ENCODE measurements around the gene BMP5.

Gene BMP5

DNA sequence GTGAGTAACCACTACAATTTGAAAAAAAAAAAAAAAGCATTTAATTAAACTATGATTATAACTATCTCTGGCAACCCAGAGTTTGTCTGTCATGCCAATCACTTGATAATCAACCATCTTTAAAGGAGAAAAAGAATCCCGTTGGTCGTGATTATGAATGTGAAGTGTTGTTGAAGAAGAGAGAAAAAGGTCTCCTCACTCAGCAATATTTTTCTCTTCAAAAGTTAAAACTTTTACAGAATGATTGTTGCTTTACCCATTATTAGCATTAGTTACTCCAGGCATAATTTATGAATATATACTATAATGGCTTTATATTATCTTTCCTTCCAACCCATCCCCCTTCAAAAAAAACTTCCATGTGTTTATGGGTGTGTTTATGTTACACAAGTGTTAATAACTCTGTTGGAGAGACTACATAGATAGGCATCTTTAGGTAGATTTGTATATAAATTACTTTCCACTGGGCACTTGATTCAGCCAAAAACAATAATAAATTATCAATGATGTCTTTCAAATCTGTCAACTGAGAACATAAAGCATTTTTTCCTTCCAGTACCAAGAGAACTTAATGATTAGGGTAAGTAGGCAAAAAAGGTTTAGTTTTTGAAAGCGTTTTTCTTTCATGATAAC, 5.1 kb downstream of the BMP5 start:
- H3K4me3 ChIP-seq (replicated peaks; ENCODE audit: insufficient read depth, low read length) = no peak overlapping the region
- TF ChIP-seq POLR2AphosphoS5 (IDR thresholded peaks at IDR 0.05; ENCODE audit: low read depth) (no peak), GABPA (IDR thresholded peaks at IDR 0.05; ENCODE audit: low read depth) (no peak), SPI1 (IDR thresholded peaks at IDR 0.05; ENCODE audit: borderline replicate concordance, low read depth) (no peak)
- TF ChIP-seq, protein P1, sequence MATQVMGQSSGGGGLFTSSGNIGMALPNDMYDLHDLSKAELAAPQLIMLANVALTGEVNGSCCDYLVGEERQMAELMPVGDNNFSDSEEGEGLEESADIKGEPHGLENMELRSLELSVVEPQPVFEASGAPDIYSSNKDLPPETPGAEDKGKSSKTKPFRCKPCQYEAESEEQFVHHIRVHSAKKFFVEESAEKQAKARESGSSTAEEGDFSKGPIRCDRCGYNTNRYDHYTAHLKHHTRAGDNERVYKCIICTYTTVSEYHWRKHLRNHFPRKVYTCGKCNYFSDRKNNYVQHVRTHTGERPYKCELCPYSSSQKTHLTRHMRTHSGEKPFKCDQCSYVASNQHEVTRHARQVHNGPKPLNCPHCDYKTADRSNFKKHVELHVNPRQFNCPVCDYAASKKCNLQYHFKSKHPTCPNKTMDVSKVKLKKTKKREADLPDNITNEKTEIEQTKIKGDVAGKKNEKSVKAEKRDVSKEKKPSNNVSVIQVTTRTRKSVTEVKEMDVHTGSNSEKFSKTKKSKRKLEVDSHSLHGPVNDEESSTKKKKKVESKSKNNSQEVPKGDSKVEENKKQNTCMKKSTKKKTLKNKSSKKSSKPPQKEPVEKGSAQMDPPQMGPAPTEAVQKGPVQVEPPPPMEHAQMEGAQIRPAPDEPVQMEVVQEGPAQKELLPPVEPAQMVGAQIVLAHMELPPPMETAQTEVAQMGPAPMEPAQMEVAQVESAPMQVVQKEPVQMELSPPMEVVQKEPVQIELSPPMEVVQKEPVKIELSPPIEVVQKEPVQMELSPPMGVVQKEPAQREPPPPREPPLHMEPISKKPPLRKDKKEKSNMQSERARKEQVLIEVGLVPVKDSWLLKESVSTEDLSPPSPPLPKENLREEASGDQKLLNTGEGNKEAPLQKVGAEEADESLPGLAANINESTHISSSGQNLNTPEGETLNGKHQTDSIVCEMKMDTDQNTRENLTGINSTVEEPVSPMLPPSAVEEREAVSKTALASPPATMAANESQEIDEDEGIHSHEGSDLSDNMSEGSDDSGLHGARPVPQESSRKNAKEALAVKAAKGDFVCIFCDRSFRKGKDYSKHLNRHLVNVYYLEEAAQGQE (IDR thresholded peaks at IDR 0.05; ENCODE audit: insufficient replicate concordance, low read depth) = no peak
- TF ChIP-seq, protein P2, sequence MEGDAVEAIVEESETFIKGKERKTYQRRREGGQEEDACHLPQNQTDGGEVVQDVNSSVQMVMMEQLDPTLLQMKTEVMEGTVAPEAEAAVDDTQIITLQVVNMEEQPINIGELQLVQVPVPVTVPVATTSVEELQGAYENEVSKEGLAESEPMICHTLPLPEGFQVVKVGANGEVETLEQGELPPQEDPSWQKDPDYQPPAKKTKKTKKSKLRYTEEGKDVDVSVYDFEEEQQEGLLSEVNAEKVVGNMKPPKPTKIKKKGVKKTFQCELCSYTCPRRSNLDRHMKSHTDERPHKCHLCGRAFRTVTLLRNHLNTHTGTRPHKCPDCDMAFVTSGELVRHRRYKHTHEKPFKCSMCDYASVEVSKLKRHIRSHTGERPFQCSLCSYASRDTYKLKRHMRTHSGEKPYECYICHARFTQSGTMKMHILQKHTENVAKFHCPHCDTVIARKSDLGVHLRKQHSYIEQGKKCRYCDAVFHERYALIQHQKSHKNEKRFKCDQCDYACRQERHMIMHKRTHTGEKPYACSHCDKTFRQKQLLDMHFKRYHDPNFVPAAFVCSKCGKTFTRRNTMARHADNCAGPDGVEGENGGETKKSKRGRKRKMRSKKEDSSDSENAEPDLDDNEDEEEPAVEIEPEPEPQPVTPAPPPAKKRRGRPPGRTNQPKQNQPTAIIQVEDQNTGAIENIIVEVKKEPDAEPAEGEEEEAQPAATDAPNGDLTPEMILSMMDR (IDR thresholded peaks at IDR 0.05; ENCODE audit: insufficient read depth, low read length) = no peak
- no peak overlapping the region for H3K27ac ChIP-seq (replicated peaks)
- H3K27me3 ChIP-seq (ENCODE audit: insufficient read depth, poor library complexity, severe bottlenecking) = no peaks in the 10 kb centered on the region
- DNase-seq (ENCODE audit: low read depth in 1 of 2, low spot score in 1 of 2) = no peak

GRCh38 chr6:55869674-55870073, 5.7 kb downstream of the BMP5 start:
- TF ChIP-seq POLR2AphosphoS5 (IDR thresholded peaks at IDR 0.05; ENCODE audit: low read depth) (no peak), GABPA (IDR thresholded peaks at IDR 0.05; ENCODE audit: low read depth) (no peak), SPI1 (IDR thresholded peaks at IDR 0.05; ENCODE audit: borderline replicate concordance, low read depth) (no peak)
- TF ChIP-seq, protein P2 (IDR thresholded peaks at IDR 0.05; ENCODE audit: insufficient read depth, low read length) = no peak
- TF ChIP-seq, protein P1 (IDR thresholded peaks at IDR 0.05; ENCODE audit: insufficient replicate concordance, low read depth) = no peak
- Histone ChIP-seq H3K27me3 (ENCODE audit: insufficient read depth, poor library complexity, severe bottlenecking) (no peaks in the 10 kb centered on the region), H3K4me3 (replicated peaks; ENCODE audit: insufficient read depth, low read length) (no peak overlapping the region), H3K27ac (replicated peaks) (no peak overlapping the region)
- DNase-seq (ENCODE audit: low read depth in 1 of 2, low spot score in 1 of 2) = no peak

DNA sequence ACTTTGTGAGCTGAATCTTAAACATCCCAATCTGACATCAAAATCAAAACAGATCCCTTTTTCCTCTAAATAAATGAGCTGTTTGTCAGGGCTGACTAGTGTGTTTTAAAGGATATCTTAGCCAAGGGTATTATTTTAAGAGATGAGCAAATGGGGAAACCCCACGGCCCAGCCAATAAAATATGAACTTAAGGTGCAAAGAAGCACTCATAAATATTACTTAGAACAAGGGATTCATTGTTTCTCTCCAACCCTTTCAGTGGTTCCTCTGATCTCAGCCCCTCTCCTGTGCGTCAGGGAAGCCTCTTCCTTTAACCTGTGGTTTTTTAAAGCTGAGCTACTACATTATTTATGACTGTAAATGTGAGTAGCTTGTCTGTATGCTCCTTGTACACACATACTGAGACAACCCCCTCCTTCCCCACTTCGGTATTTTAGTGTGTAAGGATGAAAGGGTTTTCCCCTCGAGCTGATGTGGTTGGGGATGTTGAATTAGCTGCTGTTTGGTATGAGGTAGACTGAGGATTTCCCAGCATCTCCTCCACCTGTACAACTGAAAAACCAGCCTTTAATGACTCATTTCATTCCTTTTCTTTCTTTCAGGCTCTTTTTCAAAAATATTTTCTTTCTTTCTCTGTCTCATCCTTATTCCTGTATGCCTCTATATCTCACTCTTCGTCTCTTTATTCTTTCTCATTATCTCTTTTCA, 6.5 kb downstream of the BMP5 start:
- no peak for TF ChIP-seq SPI1 (IDR thresholded peaks at IDR 0.05; ENCODE audit: borderline replicate concordance, low read depth)
- TF ChIP-seq POLR2AphosphoS5 (IDR thresholded peaks at IDR 0.05; ENCODE audit: low read depth) = no peak
- TF ChIP-seq, protein P1 (IDR thresholded peaks at IDR 0.05; ENCODE audit: insufficient replicate concordance, low read depth) = no peak
- TF ChIP-seq GABPA (IDR thresholded peaks at IDR 0.05; ENCODE audit: low read depth) = no peak
- TF ChIP-seq, protein P2 (IDR thresholded peaks at IDR 0.05; ENCODE audit: insufficient read depth, low read length) = no peak
- DNase-seq (ENCODE audit: low read depth in 1 of 2, low spot score in 1 of 2) = no peak
- H3K27me3 ChIP-seq (ENCODE audit: insufficient read depth, poor library complexity, severe bottlenecking) = no peaks in the 10 kb centered on the region
- no peak overlapping the region for H3K27ac ChIP-seq (replicated peaks)
- no peak overlapping the region for H3K4me3 ChIP-seq (replicated peaks; ENCODE audit: insufficient read depth, low read length)
